GM12892 (cell line): Measurements from ENCODE around the gene SRPK3.
A peak's percentile ranks its signal among the peaks of the same experiment; 100 is the strongest.

Source experiments
- POLR2A ChIP-seq: IDR thresholded peaks from 2 replicates; pipeline ENCODE4 v1.6.1; 2011; ENCODE audit warnings: low read depth, low read length, control low read depth
- POLR2AphosphoS5 ChIP-seq: IDR thresholded peaks from 2 replicates; pipeline ENCODE4 v1.6.1; 2011; ENCODE audit warnings: low read depth, low read length, control low read depth
- TAF1 ChIP-seq: IDR thresholded peaks from 2 replicates; pipeline ENCODE4 v1.6.1; 2011; ENCODE audit warnings: low read depth, mild to moderate bottlenecking, control low read depth, low read length, borderline replicate concordance

DNA sequence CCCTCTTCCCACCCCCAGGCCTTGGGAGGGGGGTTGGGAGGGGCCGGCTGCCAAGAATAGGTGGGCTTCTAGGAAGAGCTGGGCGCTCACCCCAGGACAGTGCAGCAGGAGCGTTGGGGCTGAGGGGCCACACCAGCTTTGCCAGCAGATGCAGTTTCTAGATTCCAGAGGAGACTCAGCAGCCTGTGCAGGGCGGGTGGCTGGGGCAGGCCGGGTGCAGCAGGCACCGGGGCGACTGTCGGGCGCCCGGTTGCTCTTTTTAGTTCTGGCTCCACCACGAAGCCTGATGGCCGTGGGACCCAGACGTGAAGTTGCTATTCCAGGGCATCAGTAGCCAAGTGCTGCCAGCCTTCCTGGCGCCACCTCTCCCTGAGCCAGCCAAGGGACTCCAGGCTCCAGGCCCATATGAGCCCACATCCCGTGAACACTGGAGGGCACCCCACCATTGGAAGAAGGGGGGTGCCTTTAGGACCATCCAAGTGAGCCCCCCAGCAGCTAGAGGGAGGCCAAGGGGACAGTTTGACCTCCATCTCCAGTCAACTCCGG is 19.4 kb downstream of the SRPK3 start:
- TF ChIP-seq POLR2AphosphoS5, result peak; percentile 47; the same call in 1 of the 2 replicates
- no peak for TF ChIP-seq TAF1
- no peak for TF ChIP-seq POLR2A
